Measurements from ENCODE around the gene ISLR. TPM values are rescaled to one million over a fixed set of nuclear protein-coding genes. Genes with fewer than 3 reads are reported as not detected.

ISLR gene
- total and polyA plus RNA-seq, 2 experiments from 2014 or later: 0.55 TPM; not detected in 1

DNA sequence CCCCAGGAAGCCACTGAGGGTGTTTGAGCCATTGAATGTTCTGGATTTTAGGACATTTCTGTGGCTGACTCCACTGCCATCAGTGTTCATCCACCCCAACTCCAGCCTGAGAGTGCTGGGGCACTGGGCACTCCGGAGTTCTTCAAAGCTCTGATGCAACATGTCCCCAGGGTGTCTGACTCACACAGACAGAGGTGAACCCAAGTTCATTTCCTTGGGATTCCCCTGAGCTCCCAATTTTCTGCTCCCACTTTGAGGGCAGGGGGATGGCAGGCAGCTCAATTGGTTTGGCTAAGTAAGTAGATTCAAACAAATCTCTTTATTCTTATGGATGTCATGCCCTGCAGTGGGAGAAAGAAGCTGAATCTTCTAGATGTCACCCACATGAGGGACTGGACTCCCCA lies 26.9 kb downstream of the ISLR start:
- H3K9me2 ChIP-seq (ENCODE audit: insufficient read depth): no peaks in the 10 kb centered on the region
- no peak overlapping the region for H3K4me3 ChIP-seq
- no peak overlapping the region; the same call in 2 of the 3 replicates for H3K4me3 Mint-ChIP-seq
- no peak overlapping the region for H3K4me2 ChIP-seq
- peaks cover 39% of the 10 kb centered on the region for H3K4me1 ChIP-seq (ENCODE audit: insufficient read depth)
- H3K27me3 ChIP-seq (ENCODE audit: insufficient read depth): peaks cover 23% of the 10 kb centered on the region
- peaks cover 7% of the 10 kb centered on the region; the same call in 1 of the 2 replicates for H3F3A ChIP-seq (replicated peaks; ENCODE audit: low read depth)
- H3K27ac ChIP-seq (ENCODE audit: low read depth): no peak overlapping the region
- H3K4me1 Mint-ChIP-seq: peaks cover 56% of the 10 kb centered on the region
- H4K20me1 ChIP-seq (replicated peaks; ENCODE audit: insufficient read depth): no peaks in the 10 kb centered on the region
- H3K79me2 ChIP-seq (replicated peaks; ENCODE audit: insufficient read depth): no peaks in the 10 kb centered on the region
- H3K36me3 Mint-ChIP-seq (ENCODE audit: low read depth): peaks cover 3% of the 10 kb centered on the region; the same call in 2 of the 3 replicates
- TF ChIP-seq, protein P1, sequence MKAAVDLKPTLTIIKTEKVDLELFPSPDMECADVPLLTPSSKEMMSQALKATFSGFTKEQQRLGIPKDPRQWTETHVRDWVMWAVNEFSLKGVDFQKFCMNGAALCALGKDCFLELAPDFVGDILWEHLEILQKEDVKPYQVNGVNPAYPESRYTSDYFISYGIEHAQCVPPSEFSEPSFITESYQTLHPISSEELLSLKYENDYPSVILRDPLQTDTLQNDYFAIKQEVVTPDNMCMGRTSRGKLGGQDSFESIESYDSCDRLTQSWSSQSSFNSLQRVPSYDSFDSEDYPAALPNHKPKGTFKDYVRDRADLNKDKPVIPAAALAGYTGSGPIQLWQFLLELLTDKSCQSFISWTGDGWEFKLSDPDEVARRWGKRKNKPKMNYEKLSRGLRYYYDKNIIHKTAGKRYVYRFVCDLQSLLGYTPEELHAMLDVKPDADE (IDR thresholded peaks at IDR 0.05): no peak
- TF ChIP-seq ZNF331 (CRISPR knock-in tag; IDR thresholded peaks at IDR 0.05; ENCODE audit: low read depth) (no peak), CREB1 (CRISPR knock-in tag; IDR thresholded peaks at IDR 0.05; ENCODE audit: low read depth) (no peak), JUNB (IDR thresholded peaks at IDR 0.05; ENCODE audit: unreplicated experiment) (no peak), ZNF114 (CRISPR knock-in tag; IDR thresholded peaks at IDR 0.05) (no peak), CTCF (conservative IDR thresholded peaks at IDR 0.05; ENCODE audit: low read depth in 2 of 2) (no peak), EZH2 (IDR thresholded peaks at IDR 0.05; ENCODE audit: low read depth, unreplicated experiment) (no peak), REST (IDR thresholded peaks at IDR 0.05; ENCODE audit: unreplicated experiment) (no peak), EZH2phosphoT487 (IDR thresholded peaks at IDR 0.05; ENCODE audit: unreplicated experiment) (no peak), NANOG (IDR thresholded peaks at IDR 0.05; ENCODE audit: borderline replicate concordance) (no peak), POLR2AphosphoS5 (IDR thresholded peaks at IDR 0.05; ENCODE audit: low read depth) (no peak), STAT1 (IDR thresholded peaks at IDR 0.05; ENCODE audit: unreplicated experiment) (no peak)
- TF ChIP-seq, protein P2, sequence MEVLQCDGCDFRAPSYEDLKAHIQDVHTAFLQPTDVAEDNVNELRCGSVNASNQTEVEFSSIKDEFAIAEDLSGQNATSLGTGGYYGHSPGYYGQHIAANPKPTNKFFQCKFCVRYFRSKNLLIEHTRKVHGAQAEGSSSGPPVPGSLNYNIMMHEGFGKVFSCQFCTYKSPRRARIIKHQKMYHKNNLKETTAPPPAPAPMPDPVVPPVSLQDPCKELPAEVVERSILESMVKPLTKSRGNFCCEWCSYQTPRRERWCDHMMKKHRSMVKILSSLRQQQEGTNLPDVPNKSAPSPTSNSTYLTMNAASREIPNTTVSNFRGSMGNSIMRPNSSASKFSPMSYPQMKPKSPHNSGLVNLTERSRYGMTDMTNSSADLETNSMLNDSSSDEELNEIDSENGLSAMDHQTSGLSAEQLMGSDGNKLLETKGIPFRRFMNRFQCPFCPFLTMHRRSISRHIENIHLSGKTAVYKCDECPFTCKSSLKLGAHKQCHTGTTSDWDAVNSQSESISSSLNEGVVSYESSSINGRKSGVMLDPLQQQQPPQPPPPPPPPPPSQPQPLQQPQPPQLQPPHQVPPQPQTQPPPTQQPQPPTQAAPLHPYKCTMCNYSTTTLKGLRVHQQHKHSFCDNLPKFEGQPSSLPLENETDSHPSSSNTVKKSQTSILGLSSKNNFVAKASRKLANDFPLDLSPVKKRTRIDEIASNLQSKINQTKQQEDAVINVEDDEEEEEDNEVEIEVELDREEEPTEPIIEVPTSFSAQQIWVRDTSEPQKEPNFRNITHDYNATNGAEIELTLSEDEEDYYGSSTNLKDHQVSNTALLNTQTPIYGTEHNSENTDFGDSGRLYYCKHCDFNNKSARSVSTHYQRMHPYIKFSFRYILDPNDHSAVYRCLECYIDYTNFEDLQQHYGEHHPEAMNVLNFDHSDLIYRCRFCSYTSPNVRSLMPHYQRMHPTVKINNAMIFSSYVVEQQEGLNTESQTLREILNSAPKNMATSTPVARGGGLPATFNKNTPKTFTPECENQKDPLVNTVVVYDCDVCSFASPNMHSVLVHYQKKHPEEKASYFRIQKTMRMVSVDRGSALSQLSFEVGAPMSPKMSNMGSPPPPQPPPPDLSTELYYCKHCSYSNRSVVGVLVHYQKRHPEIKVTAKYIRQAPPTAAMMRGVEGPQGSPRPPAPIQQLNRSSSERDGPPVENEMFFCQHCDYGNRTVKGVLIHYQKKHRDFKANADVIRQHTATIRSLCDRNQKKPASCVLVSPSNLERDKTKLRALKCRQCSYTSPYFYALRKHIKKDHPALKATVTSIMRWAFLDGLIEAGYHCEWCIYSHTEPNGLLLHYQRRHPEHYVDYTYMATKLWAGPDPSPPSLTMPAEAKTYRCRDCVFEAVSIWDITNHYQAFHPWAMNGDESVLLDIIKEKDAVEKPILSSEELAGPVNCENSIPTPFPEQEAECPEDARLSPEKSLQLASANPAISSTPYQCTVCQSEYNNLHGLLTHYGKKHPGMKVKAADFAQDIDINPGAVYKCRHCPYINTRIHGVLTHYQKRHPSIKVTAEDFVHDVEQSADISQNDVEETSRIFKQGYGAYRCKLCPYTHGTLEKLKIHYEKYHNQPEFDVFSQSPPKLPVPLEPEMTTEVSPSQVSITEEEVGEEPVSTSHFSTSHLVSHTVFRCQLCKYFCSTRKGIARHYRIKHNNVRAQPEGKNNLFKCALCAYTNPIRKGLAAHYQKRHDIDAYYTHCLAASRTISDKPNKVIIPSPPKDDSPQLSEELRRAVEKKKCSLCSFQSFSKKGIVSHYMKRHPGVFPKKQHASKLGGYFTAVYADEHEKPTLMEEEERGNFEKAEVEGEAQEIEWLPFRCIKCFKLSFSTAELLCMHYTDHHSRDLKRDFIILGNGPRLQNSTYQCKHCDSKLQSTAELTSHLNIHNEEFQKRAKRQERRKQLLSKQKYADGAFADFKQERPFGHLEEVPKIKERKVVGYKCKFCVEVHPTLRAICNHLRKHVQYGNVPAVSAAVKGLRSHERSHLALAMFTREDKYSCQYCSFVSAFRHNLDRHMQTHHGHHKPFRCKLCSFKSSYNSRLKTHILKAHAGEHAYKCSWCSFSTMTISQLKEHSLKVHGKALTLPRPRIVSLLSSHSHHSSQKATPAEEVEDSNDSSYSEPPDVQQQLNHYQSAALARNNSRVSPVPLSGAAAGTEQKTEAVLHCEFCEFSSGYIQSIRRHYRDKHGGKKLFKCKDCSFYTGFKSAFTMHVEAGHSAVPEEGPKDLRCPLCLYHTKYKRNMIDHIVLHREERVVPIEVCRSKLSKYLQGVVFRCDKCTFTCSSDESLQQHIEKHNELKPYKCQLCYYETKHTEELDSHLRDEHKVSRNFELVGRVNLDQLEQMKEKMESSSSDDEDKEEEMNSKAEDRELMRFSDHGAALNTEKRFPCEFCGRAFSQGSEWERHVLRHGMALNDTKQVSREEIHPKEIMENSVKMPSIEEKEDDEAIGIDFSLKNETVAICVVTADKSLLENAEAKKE (CRISPR knock-in tag; IDR thresholded peaks at IDR 0.05): no peak
- no peak overlapping the region for H2AFZ ChIP-seq
- H3K27ac Mint-ChIP-seq: no peak overlapping the region
- no peaks in the 10 kb centered on the region for H3K36me3 ChIP-seq (ENCODE audit: insufficient read depth)
- H3K9me3 Mint-ChIP-seq: no peaks in the 10 kb centered on the region
- H3K27me3 Mint-ChIP-seq (ENCODE audit: insufficient read depth, low read depth, poor library complexity): peaks cover 24% of the 10 kb centered on the region
- no peak for ATAC-seq
- DNase-seq (ENCODE audit: low spot score): no peak

All from GM23338 (cell line).